Activated CD8-positive, alpha-beta memory T cell treated with anti-CD3 and anti-CD28 coated beads, Interleukin-2, amount 50 U/mL, for 1 hour (primary cell): ENCODE measurements around the gene METTL13.
A peak's percentile ranks its signal among the peaks of the same experiment; 100 is the strongest.

ENCODE experiments used
- DNase-seq: peaks from one replicate; pipeline ENCODE4 v3.0.0-alpha.2; 2020; ENCODE audit errors: extremely low read depth

Gene METTL13, protein sequence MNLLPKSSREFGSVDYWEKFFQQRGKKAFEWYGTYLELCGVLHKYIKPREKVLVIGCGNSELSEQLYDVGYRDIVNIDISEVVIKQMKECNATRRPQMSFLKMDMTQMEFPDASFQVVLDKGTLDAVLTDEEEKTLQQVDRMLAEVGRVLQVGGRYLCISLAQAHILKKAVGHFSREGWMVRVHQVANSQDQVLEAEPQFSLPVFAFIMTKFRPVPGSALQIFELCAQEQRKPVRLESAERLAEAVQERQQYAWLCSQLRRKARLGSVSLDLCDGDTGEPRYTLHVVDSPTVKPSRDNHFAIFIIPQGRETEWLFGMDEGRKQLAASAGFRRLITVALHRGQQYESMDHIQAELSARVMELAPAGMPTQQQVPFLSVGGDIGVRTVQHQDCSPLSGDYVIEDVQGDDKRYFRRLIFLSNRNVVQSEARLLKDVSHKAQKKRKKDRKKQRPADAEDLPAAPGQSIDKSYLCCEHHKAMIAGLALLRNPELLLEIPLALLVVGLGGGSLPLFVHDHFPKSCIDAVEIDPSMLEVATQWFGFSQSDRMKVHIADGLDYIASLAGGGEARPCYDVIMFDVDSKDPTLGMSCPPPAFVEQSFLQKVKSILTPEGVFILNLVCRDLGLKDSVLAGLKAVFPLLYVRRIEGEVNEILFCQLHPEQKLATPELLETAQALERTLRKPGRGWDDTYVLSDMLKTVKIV

DNA sequence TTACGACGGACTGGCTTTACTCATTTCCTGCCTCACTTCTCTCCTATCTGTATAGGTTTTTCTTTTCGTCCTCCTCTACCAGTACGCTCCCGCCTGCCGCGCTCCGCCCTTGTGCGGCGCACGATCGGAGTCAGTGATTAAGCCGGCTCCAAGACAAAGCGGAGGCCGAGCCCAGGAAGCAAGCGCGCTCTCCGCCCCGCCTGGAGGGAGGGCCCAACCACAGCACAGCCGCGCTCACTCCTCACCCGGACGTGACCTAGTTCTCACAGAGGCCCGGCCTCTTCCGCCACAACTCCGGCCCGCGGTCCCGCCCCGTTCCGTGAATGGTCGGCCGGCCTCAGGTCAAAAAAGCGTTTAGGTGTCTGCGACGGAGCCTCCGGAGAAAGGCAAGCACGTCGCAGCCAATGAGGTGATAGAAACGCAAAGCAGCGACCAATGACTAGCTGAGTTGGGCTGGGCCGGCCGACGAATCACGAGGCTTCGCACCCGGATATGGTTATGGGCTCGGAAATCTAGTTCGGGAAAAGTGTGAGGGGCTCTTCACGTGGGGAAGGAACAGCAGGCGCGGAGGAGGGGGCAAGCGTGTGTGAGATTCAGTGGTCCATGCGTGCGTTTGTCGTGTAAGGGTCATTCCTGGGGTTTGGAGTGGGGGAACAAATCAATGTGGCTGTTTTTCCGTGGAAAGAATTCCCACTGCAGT, at the start of gene METTL13:
TSS of gene METTL13 (plus strand) at position 485 of the 700 bp plus-strand sequence. CDS start 308 bp downstream, outside the sequence.
- peak; percentile 95 for DNase-seq

- DNase-seq: no peak
Measured at GRCh38 chr1:171736196-171736595, 45.3 kb upstream of the METTL13 start.

DNA sequence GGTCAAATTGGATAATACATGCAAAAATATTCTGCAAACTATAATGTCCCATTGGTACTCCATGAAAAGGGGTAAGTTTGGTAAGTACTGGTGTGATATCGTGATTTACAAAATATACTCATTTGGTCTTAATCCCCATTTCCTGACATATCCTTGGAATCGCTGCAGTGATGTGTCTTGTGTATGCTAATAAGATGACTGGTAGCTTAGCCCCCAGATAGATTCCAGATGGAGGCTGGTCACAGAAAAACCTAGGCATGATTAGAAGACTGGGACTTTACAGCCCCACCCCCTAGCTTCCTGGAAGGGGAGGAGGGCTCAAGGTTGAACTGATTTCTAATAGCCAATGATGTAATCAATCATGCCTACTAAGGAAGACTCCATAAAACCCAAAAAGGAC, 42.5 kb upstream of the METTL13 start:
- DNase-seq: no peak

GRCh38 chr1:171739656-171740055, 41.8 kb upstream of the METTL13 start:
- DNase-seq: no peak

DNA sequence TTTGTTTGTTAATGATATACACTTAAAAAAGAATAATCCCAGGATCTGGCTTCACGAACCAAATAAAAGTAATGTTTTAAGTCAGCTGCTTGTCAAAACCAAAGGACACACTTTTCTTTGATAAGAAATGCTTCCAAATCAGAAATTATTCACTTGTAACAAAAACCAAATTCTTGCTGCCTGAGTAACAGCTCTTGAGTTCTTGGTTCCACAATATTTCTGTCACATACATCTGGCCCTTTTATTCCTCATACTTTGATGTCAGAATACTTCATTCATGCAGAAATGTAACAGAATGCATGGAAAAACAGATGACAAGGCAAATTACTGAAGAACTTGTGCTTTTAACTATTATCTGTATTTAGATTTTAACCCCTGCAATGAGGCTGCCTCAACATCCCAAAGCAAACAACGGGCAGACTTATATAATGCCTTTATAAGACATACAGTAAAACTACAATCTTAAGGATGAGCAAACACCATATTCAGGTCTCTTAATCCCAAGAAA, 41.0 kb upstream of the METTL13 start:
- DNase-seq: no peak

GRCh38 chr1:171740987-171741871, 40.2 kb upstream of the METTL13 start:
- no peak for DNase-seq

DNA sequence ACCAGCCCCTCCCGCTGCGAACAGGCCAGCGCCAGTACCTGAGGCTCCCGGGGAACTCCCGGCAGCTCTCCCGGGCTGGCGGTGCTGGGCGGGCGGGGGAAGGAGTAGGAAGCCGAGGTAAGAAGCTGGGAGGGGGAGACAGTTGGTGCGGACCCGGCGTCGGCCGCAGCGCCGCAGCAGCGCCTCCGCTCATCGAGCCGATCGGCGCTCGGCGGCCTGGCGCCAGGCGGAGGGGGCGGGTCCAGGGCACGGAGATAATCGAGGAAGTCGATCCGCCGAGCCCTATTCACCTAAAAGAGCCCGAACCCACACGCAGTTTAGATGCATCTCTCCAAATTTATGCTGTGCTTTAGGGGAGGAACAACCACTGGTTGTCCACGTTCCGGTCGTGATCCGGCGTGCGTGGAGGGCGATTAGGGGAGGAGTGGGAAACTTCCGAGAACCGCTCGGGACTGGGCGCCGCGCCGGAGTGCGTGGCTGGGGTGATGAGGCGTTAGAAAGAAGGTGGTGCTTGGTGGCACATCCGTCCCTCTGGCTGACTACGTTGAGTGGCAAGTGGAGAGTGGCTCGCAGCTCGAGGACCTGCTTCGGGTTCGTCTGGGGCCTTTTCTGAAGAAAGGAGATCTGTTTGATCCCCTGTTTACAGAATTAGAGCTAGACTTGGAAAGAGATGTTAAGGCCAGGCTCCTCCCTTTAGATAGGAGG, 39.4 kb upstream of the METTL13 start, which contains the start of gene VAMP4:
TSS of gene VAMP4 (minus strand) at position 194 of the 705 bp plus-strand sequence. CDS start 3,651 bp downstream, outside the sequence.
- DNase-seq: peak; percentile 47

DNA sequence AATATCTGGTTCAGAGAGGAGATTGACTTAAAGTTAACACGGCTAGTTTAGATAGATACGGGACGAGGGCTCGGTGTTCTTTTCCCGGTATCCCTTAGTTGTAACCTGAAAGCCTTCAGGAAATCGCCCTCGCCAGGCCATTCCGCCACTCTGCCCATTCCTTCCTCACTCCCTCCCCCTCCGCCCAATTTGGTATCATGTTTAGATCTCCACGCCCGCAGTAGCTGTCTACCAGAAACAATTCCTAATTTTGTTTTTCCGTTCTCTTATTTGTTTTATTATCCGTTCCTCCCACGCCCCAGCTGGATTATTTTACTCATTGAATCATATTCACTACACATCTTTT, 38.9 kb upstream of the METTL13 start:
- no peak for DNase-seq

GRCh38 chr1:171743081-171743870, 38.2 kb upstream of the METTL13 start:
- no peak for DNase-seq

- DNase-seq: no peak
Measured at GRCh38 chr1:171744986-171745385, 36.5 kb upstream of the METTL13 start.

- no peak for DNase-seq
Measured at GRCh38 chr1:171748651-171749050, 32.8 kb upstream of the METTL13 start.

DNA sequence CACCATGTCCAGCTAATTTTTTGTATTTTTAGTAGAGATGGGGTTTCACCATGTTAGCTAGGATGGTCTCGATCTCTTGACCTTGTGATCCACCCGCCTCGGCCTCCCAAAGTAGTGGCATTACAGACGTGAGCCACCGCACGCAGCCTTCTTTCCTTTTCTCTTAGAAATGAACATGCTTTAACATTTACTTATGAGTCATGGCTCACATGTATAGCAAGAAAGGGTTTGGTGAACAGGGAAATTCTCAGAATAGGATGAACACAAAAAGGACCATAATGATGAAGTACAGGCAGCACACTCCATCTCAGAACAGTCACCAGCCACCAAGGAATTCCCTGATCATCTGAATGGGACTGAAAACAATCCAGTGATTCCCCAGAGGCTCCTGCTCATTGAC, 30.2 kb upstream of the METTL13 start:
- DNase-seq: no peak

DNA sequence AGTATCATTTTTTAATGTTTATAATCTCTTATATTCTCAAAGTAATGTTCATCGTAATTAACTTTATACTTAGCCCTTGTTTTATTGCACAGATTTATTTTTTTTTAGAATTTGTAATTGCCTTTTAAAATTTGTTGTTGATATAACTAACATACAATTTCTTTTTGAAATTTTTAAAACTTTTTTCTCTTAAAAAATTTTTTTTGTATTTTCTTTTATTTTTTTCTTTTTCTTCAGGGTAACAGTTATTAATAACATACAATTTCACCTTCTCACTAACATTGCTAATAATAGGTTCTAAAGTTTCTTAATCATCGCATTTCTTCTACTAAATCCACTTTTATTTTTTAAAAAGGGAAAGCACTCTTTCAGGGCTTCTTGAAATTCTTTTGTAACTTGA, 28.3 kb upstream of the METTL13 start:
- DNase-seq: no peak

DNA sequence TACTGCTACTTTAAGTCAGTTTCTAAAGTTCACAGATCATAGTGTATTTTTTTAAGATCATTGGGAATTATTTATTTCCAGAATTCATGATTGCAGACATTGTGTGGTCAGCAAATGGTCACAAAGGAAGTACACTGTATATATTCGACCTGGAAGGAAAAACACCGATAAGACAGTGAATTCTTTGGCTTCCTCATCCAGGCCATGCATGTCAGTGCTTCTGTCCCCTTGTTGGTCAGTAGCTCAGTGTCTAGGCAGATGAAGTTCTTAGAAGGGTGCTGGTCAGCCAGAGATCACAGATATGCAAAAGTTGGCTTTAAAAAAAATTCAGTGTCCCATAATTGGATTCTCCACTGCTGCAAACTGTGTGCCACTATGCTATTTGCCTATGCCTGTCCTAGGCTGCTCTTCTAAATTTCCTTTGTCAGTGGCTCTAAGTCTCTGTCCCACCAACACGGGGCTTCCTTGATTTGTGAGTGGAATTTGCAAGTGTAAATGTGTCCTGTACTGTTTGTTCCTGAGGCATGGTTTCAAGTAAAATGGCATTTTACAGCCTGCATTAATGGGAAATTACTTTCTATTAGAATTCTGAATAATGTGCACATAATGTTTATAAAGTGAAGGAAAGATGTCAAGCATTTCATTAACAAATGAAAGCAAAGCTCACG, 27.6 kb upstream of the METTL13 start:
- no peak for DNase-seq

DNA sequence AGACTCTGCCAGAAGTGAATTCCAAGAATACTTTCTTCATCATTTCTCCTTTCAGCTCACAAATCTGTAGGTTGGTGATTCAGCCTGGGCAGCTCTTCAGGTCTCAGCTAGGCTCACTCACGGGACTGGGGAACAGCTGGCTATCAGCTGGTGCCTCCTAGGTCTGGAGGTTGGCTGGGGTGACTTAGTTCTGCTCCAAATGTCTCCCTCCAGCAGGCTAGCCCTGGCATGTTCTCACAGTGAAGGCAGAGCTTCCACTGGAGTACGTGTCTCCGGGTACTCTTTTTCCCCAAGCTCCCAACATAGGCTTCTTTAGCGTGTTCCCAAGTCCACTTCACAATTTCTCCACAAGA, 27.1 kb upstream of the METTL13 start:
- DNase-seq: no peak

DNA sequence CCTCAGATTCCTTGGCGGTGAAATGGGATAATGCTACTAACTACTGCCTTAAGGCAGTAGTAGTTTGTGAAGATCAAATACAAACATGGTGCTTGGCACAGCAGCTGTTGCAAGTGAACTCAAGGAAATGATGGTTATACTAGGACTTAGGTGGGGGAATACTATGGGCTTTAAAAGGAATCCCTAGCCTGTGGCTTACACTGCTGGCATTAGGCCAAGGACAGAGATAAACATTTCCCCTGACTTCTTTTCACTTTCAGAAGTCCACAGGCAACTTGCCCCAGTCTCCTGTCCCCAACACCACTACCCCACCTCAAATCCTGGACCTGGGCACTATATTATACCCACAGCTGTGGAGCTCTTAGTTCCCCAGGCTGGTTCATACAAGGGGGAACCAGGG, 26.5 kb upstream of the METTL13 start:
- no peak for DNase-seq

GRCh38 chr1:171756856-171757255, 24.6 kb upstream of the METTL13 start:
- no peak for DNase-seq

- DNase-seq: no peak
Measured at GRCh38 chr1:171758011-171758410, 23.4 kb upstream of the METTL13 start.

GRCh38 chr1:171762143-171762563, 19.3 kb upstream of the METTL13 start:
- no peak for DNase-seq
